IPS DF 6.9 (cell line): ENCODE data around the gene ADAMTSL3.
A peak's percentile ranks its signal among the peaks of the same experiment; 100 is the strongest.

ENCODE experiments used
- DNase-seq: peaks from one replicate; pipeline ENCODE4 v3.0.0-alpha.2; 2013; ENCODE audit warnings: low read depth, low spot score
- H3K27ac ChIP-seq: one replicate; pipeline ENCODE4 v1.5.1; 2013; ENCODE audit warnings: low read length, control low read depth
- H3K27me3 ChIP-seq: 2 replicates; pipeline ENCODE4 v1.6.1; 2013; ENCODE audit warnings: mild to moderate bottlenecking, low read length; ENCODE audit not compliant: control insufficient read depth, insufficient read depth
- H3K36me3 ChIP-seq: 2 replicates; pipeline ENCODE4 v1.6.1; 2013; ENCODE audit warnings: low read length; ENCODE audit not compliant: control insufficient read depth, insufficient read depth
- H3K4me1 ChIP-seq: 2 replicates; pipeline ENCODE4 v1.6.1; 2013; ENCODE audit warnings: low read length; ENCODE audit not compliant: control insufficient read depth, insufficient read depth
- H3K4me3 ChIP-seq: 2 replicates; pipeline ENCODE4 v1.5.1; 2013; ENCODE audit warnings: mild to moderate bottlenecking, low read length
- H3K9me3 ChIP-seq: 2 replicates; pipeline ENCODE4 v1.6.1; 2013; ENCODE audit warnings: low read length, inconsistent platforms; ENCODE audit not compliant: control insufficient read depth, insufficient read depth
- WGBS: extraction: QIAGEN DNeasy Blood & Tissue Kit; methylation state at CpG from one replicate; pipeline ENCODE4 v1.1.7; 2013; ENCODE audit warnings: mixed read lengths, missing lambda C conversion rate; ENCODE audit not compliant: insufficient read length, insufficient coverage; 5-methylcytosine and 5-hydroxymethylcytosine counted together

Gene ADAMTSL3

GRCh38 chr15:83653639-83654378 lies at the start of gene ADAMTSL3:
TSS of gene ADAMTSL3 (plus strand) at chr15:83654123. CDS start at chr15:83655762, 1,639 bp downstream.
- Histone ChIP-seq H3K36me3 (no peaks in the 10 kb centered on the region), H3K4me3 (peak within 1 kb of the TSS; percentile 51), H3K27ac (no peak within 1 kb of the TSS), H3K27me3 (peaks cover 16% of the 10 kb centered on the region), H3K4me1 (peaks cover 1% of the 10 kb centered on the region; the same call in 1 of the 2 replicates), H3K9me3 (no peaks in the 10 kb centered on the region)
- DNase-seq, result peak; percentile 20
- no CpG with 5 or more reads among the region's 105 CpGs for WGBS

- no peaks in the 10 kb centered on the region for H3K27me3 ChIP-seq
- WGBS, result no CpG with 5 or more reads among the region's 1 CpG
These were observed 49.4 kb upstream of the ADAMTSL3 start for GRCh38 chr15:83604549-83604948.

GRCh38 chr15:83605111-83605945 lies 48.6 kb upstream of the ADAMTSL3 start:
- no peak overlapping the region for H3K27ac ChIP-seq
- DNase-seq, result no peak
- no peak overlapping the region for H3K4me3 ChIP-seq
- no peaks in the 10 kb centered on the region for H3K27me3 ChIP-seq
- no peaks in the 10 kb centered on the region for H3K36me3 ChIP-seq
- WGBS, result no CpG with 5 or more reads among the region's 7 CpGs
- H3K4me1 ChIP-seq, result no peaks in the 10 kb centered on the region
- no peaks in the 10 kb centered on the region for H3K9me3 ChIP-seq

More at GRCh38 chr15:83604549-83604948, 49.4 kb upstream of the ADAMTSL3 start:
- no peaks in the 10 kb centered on the region for H3K9me3 ChIP-seq
- no peak overlapping the region for H3K27ac ChIP-seq
- H3K4me3 ChIP-seq, result no peak overlapping the region
- no peaks in the 10 kb centered on the region for H3K4me1 ChIP-seq
- DNase-seq, result no peak
- H3K36me3 ChIP-seq, result no peaks in the 10 kb centered on the region

GRCh38 chr15:83610132-83610531 lies 43.8 kb upstream of the ADAMTSL3 start:
- Histone ChIP-seq H3K27me3 (no peaks in the 10 kb centered on the region), H3K36me3 (no peaks in the 10 kb centered on the region), H3K27ac (no peak overlapping the region), H3K4me3 (no peak overlapping the region), H3K9me3 (no peaks in the 10 kb centered on the region), H3K4me1 (no peaks in the 10 kb centered on the region)
- DNase-seq, result no peak
- no CpG with 5 or more reads among the region's 3 CpGs for WGBS

- Histone ChIP-seq H3K4me1 (no peaks in the 10 kb centered on the region), H3K9me3 (no peaks in the 10 kb centered on the region), H3K27me3 (no peaks in the 10 kb centered on the region), H3K4me3 (no peak overlapping the region), H3K27ac (no peak overlapping the region), H3K36me3 (no peaks in the 10 kb centered on the region)
- no peak for DNase-seq
- no CpG with 5 or more reads among the region's 9 CpGs for WGBS
These were observed 42.8 kb upstream of the ADAMTSL3 start for GRCh38 chr15:83610901-83611685.

GRCh38 chr15:83612226-83612625 lies 41.7 kb upstream of the ADAMTSL3 start:
- no peaks in the 10 kb centered on the region for H3K27me3 ChIP-seq
- no peak overlapping the region for H3K4me3 ChIP-seq
- H3K27ac ChIP-seq, result no peak overlapping the region
- no peaks in the 10 kb centered on the region for H3K4me1 ChIP-seq
- no peaks in the 10 kb centered on the region for H3K9me3 ChIP-seq
- DNase-seq, result no peak
- WGBS, result no CpG with 5 or more reads among the region's 5 CpGs
- H3K36me3 ChIP-seq, result no peaks in the 10 kb centered on the region

GRCh38 chr15:83612898-83613635 lies 40.9 kb upstream of the ADAMTSL3 start:
- Histone ChIP-seq H3K36me3 (no peaks in the 10 kb centered on the region), H3K27ac (no peak overlapping the region), H3K4me1 (no peaks in the 10 kb centered on the region), H3K9me3 (no peaks in the 10 kb centered on the region), H3K4me3 (no peak overlapping the region), H3K27me3 (no peaks in the 10 kb centered on the region)
- WGBS, result no CpG with 5 or more reads among the region's 2 CpGs
- no peak for DNase-seq

- Histone ChIP-seq H3K9me3 (no peaks in the 10 kb centered on the region), H3K36me3 (no peaks in the 10 kb centered on the region), H3K4me1 (no peaks in the 10 kb centered on the region), H3K27ac (no peak overlapping the region), H3K4me3 (no peak overlapping the region), H3K27me3 (no peaks in the 10 kb centered on the region)
- no peak for DNase-seq
- WGBS, result no CpG with 5 or more reads among the region's 2 CpGs
These were observed 40.2 kb upstream of the ADAMTSL3 start for GRCh38 chr15:83613714-83614113.

GRCh38 chr15:83616840-83617239 lies 37.1 kb upstream of the ADAMTSL3 start:
- H3K9me3 ChIP-seq, result no peaks in the 10 kb centered on the region
- DNase-seq, result no peak
- no peaks in the 10 kb centered on the region for H3K27me3 ChIP-seq
- no peak overlapping the region for H3K4me3 ChIP-seq
- no peak overlapping the region for H3K27ac ChIP-seq
- H3K36me3 ChIP-seq, result no peaks in the 10 kb centered on the region
- no peaks in the 10 kb centered on the region for H3K4me1 ChIP-seq
- WGBS, result no CpG with 5 or more reads among the region's 1 CpG
